GM12872 (cell line): ENCODE measurements around the gene MMAB.

Experiments used
- CTCF ChIP-seq: IDR thresholded peaks from 3 replicates; pipeline ENCODE4 v1.5.1; 2011; ENCODE audit warnings: low read depth, mild to moderate bottlenecking, low read length, moderate library complexity; ENCODE audit not compliant: insufficient read depth

MMAB gene

GRCh38 chr12:109595321-109595902 lies 22.1 kb upstream of the MMAB start:
- TF ChIP-seq CTCF, result no peak

GRCh38 chr12:109594556-109595317 lies 21.4 kb upstream of the MMAB start:
- TF ChIP-seq CTCF, result no peak

- no peak for TF ChIP-seq CTCF
These were observed 19.6 kb upstream of the MMAB start for GRCh38 chr12:109592905-109593272.

GRCh38 chr12:109592195-109592904 lies 19.0 kb upstream of the MMAB start:
- TF ChIP-seq CTCF, result no peak

- TF ChIP-seq CTCF, result no peak
These were observed 17.7 kb upstream of the MMAB start for GRCh38 chr12:109591041-109591440.

- no peak for TF ChIP-seq CTCF
These were observed 17.3 kb upstream of the MMAB start for GRCh38 chr12:109590566-109590965.

- TF ChIP-seq CTCF, result no peak
These were observed 16.5 kb upstream of the MMAB start for GRCh38 chr12:109589691-109590245.
